ENCODE data around the gene CHCHD6. TPM values are rescaled to one million over a fixed set of nuclear protein-coding genes. Genes with fewer than 3 reads are reported as not detected.

CHCHD6 gene
- total RNA-seq, 1 experiment from 2014 or later = 40.9 TPM

DNA sequence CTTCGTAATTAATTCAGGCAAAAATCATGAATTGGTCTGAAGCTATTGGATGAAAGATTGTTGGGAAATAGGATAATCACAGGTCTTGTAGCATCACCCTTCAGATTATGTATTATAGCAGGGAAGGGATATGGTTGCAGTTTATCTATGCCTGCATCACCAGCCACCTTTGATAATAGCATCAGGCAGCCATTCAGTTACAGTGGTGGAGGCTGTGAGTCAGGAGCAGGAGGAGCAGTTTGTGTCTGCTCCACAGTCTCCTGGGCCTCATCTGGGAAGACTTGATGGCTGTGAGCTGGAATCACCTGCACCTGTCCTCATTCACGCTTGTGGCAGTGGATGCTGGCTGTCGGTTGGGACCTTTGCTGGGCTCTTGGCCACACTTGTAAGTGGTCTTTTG lies 174.6 kb downstream of the CHCHD6 start (continued):
- TF ChIP-seq ESRRA (CRISPR knock-in tag; IDR thresholded peaks at IDR 0.05; ENCODE audit: borderline replicate concordance) = no peak
- no peak for TF ChIP-seq ZNF532 (CRISPR knock-in tag; IDR thresholded peaks at IDR 0.05; ENCODE audit: borderline replicate concordance)
- TF ChIP-seq TEAD1 (CRISPR knock-in tag; IDR thresholded peaks at IDR 0.05) = no peak
- no peak for TF ChIP-seq HMGA2 (CRISPR knock-in tag; IDR thresholded peaks at IDR 0.05)
- TF ChIP-seq CDX4 (CRISPR knock-in tag; IDR thresholded peaks at IDR 0.05; ENCODE audit: borderline replicate concordance) = no peak
- TF ChIP-seq GTF2I (CRISPR knock-in tag; conservative IDR thresholded peaks at IDR 0.05) = no peak
- no peak for TF ChIP-seq ZNF416 (CRISPR knock-in tag; IDR thresholded peaks at IDR 0.05)
- TF ChIP-seq, protein P1, sequence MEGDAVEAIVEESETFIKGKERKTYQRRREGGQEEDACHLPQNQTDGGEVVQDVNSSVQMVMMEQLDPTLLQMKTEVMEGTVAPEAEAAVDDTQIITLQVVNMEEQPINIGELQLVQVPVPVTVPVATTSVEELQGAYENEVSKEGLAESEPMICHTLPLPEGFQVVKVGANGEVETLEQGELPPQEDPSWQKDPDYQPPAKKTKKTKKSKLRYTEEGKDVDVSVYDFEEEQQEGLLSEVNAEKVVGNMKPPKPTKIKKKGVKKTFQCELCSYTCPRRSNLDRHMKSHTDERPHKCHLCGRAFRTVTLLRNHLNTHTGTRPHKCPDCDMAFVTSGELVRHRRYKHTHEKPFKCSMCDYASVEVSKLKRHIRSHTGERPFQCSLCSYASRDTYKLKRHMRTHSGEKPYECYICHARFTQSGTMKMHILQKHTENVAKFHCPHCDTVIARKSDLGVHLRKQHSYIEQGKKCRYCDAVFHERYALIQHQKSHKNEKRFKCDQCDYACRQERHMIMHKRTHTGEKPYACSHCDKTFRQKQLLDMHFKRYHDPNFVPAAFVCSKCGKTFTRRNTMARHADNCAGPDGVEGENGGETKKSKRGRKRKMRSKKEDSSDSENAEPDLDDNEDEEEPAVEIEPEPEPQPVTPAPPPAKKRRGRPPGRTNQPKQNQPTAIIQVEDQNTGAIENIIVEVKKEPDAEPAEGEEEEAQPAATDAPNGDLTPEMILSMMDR (IDR thresholded peaks at IDR 0.05) = no peak
- TF ChIP-seq, protein P2, sequence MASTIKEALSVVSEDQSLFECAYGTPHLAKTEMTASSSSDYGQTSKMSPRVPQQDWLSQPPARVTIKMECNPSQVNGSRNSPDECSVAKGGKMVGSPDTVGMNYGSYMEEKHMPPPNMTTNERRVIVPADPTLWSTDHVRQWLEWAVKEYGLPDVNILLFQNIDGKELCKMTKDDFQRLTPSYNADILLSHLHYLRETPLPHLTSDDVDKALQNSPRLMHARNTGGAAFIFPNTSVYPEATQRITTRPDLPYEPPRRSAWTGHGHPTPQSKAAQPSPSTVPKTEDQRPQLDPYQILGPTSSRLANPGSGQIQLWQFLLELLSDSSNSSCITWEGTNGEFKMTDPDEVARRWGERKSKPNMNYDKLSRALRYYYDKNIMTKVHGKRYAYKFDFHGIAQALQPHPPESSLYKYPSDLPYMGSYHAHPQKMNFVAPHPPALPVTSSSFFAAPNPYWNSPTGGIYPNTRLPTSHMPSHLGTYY (CRISPR knock-in tag; IDR thresholded peaks at IDR 0.05) = no peak
- TF ChIP-seq FOXP1 (CRISPR knock-in tag; IDR thresholded peaks at IDR 0.05; ENCODE audit: borderline replicate concordance) = no peak

DNA sequence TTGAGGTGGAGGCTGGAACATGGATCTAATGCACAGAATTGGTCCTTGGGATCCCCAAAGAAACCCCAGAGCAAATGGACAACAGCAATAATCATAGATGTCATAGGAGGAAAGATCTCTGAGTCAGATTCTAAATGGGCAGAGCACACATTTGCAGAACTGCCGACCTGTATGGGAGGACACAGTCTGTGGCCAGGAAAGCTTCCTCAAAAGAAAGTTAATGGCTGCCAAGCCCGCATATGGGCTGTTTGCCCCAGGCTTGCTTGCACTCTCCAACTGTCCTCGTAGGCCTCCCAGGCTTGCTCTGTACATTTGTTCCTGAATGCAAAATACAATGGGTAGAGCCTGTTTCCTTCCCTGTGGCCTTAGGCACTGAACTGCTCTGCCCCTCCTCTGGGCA lies 176.9 kb downstream of the CHCHD6 start:
- CTCF ChIA-PET = no interaction called here
- DNase-seq (ENCODE audit: low spot score) (no peak), ATAC-seq (no peak)
- Mint-ChIP-seq H3K4me3 (no peak overlapping the region), H3K4me1 (no peaks in the 10 kb centered on the region), H3K9me3 (no peaks in the 10 kb centered on the region), H3K27ac (no peak overlapping the region), H3K27me3 (ENCODE audit: low read depth) (no peaks in the 10 kb centered on the region), H3K36me3 (no peaks in the 10 kb centered on the region)
- POLR2A ChIA-PET = no interaction called here
- TF ChIP-seq, protein P3, sequence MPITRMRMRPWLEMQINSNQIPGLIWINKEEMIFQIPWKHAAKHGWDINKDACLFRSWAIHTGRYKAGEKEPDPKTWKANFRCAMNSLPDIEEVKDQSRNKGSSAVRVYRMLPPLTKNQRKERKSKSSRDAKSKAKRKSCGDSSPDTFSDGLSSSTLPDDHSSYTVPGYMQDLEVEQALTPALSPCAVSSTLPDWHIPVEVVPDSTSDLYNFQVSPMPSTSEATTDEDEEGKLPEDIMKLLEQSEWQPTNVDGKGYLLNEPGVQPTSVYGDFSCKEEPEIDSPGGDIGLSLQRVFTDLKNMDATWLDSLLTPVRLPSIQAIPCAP (CRISPR knock-in tag; IDR thresholded peaks at IDR 0.05) = no peak
- TF ChIP-seq RELA (CRISPR knock-in tag; IDR thresholded peaks at IDR 0.05; ENCODE audit: borderline replicate concordance) = no peak
- no peak for TF ChIP-seq HMGXB4 (CRISPR knock-in tag; IDR thresholded peaks at IDR 0.05)
- TF ChIP-seq, protein P4, sequence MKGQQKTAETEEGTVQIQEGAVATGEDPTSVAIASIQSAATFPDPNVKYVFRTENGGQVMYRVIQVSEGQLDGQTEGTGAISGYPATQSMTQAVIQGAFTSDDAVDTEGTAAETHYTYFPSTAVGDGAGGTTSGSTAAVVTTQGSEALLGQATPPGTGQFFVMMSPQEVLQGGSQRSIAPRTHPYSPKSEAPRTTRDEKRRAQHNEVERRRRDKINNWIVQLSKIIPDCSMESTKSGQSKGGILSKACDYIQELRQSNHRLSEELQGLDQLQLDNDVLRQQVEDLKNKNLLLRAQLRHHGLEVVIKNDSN (CRISPR knock-in tag; IDR thresholded peaks at IDR 0.05) = no peak
- no peak for TF ChIP-seq ZNF512 (CRISPR knock-in tag; IDR thresholded peaks at IDR 0.05; ENCODE audit: borderline replicate concordance)
- TF ChIP-seq, protein P5, sequence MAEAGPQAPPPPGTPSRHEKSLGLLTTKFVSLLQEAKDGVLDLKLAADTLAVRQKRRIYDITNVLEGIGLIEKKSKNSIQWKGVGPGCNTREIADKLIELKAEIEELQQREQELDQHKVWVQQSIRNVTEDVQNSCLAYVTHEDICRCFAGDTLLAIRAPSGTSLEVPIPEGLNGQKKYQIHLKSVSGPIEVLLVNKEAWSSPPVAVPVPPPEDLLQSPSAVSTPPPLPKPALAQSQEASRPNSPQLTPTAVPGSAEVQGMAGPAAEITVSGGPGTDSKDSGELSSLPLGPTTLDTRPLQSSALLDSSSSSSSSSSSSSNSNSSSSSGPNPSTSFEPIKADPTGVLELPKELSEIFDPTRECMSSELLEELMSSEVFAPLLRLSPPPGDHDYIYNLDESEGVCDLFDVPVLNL (CRISPR knock-in tag; IDR thresholded peaks at IDR 0.05; ENCODE audit: borderline replicate concordance, low read depth) = no peak
- no peak for TF ChIP-seq ARID4B (CRISPR knock-in tag; IDR thresholded peaks at IDR 0.05; ENCODE audit: borderline replicate concordance)

Data from WTC11 (cell line).